Stimulated activated naive CD8-positive, alpha-beta T cell treated with anti-CD3 and anti-CD28 coated beads, Interleukin-15, Interleukin-2, amounts not matched to agents 100 U/mL and 50 U/mL, for 24 hours (primary cell): ENCODE results near the gene SLC38A10.

ENCODE experiments used
- ATAC-seq: fragments of 150-1000 bp; cut with Tn5 transposase; one replicate; pipeline ENCODE4 v1.10.0; 2021
- DNase-seq: peaks from one replicate; pipeline ENCODE4 v3.0.0; 2021

SLC38A10 gene

GRCh38 chr17:81253358-81254131 lies 41.6 kb downstream of the SLC38A10 start:
- DNase-seq: peak; percentile 62
- ATAC-seq: peak; percentile 53

GRCh38 chr17:81252987-81253329 lies 42.1 kb downstream of the SLC38A10 start:
- no peak for DNase-seq
- ATAC-seq: no peak

- DNase-seq (no peak), ATAC-seq (no peak)
These were observed 42.7 kb downstream of the SLC38A10 start for GRCh38 chr17:81252326-81252986.

- DNase-seq (no peak), ATAC-seq (no peak)
These were observed 43.3 kb downstream of the SLC38A10 start for GRCh38 chr17:81251709-81252301.

- no peak for DNase-seq
- ATAC-seq: no peak
These were observed 43.9 kb downstream of the SLC38A10 start for GRCh38 chr17:81251094-81251708.

GRCh38 chr17:81250286-81251093 lies 44.6 kb downstream of the SLC38A10 start:
- ATAC-seq (no peak), DNase-seq (no peak)

- ATAC-seq (no peak), DNase-seq (no peak)
These were observed 45.7 kb downstream of the SLC38A10 start for GRCh38 chr17:81249223-81250040.

- DNase-seq: no peak
- ATAC-seq: no peak
These were observed 46.5 kb downstream of the SLC38A10 start for GRCh38 chr17:81248649-81249048.

- DNase-seq (no peak), ATAC-seq (no peak)
These were observed 47.6 kb downstream of the SLC38A10 start for GRCh38 chr17:81247339-81247990.

GRCh38 chr17:81246679-81247338 lies 48.3 kb downstream of the SLC38A10 start:
- DNase-seq (no peak), ATAC-seq (no peak)

GRCh38 chr17:81246343-81246670 lies 48.8 kb downstream of the SLC38A10 start:
- ATAC-seq (no peak), DNase-seq (no peak)

- ATAC-seq: no peak
These were observed 49.3 kb downstream of the SLC38A10 start for GRCh38 chr17:81245665-81246342.

GRCh38 chr17:81245024-81245664 lies 50.0 kb downstream of the SLC38A10 start:
- ATAC-seq: peak; percentile 16
- DNase-seq: no peak

More at GRCh38 chr17:81245665-81246342, 49.3 kb downstream of the SLC38A10 start:
- DNase-seq: no peak

GRCh38 chr17:81244358-81245023 lies 50.6 kb downstream of the SLC38A10 start:
- ATAC-seq (no peak), DNase-seq (no peak)

- DNase-seq (no peak), ATAC-seq (no peak)
These were observed 51.8 kb downstream of the SLC38A10 start for GRCh38 chr17:81243333-81243664.

- ATAC-seq (no peak), DNase-seq (no peak)
These were observed 52.4 kb downstream of the SLC38A10 start for GRCh38 chr17:81242421-81243332.

GRCh38 chr17:81241648-81242420 lies 53.3 kb downstream of the SLC38A10 start:
- DNase-seq (peak; percentile 85), ATAC-seq (peak; percentile 12)
